ENCODE data around the gene ABCC3.
A peak's percentile ranks its signal among the peaks of the same experiment; 100 is the strongest.

The ABCC3 gene

GRCh38 chr17:50685334-50685665, 50.6 kb downstream of the ABCC3 start:
- DNase-seq (ENCODE audit: low spot score): no peak
- Histone ChIP-seq H3K4me3 (no peak overlapping the region), H3K27ac (no peak overlapping the region)
- TF ChIP-seq CTCF (IDR thresholded peaks at IDR 0.05): no peak

- H3K4me3 ChIP-seq: no peak overlapping the region
- no peak for TF ChIP-seq CTCF (IDR thresholded peaks at IDR 0.05)
- DNase-seq (ENCODE audit: low spot score): no peak
- peak overlapping the region; percentile 46 to 82 for H3K27ac ChIP-seq
Observed at GRCh38 chr17:50685691-50686493, 51.2 kb downstream of the ABCC3 start.

GRCh38 chr17:50686494-50687199, 52.0 kb downstream of the ABCC3 start:
- peak; percentile 85 for DNase-seq (ENCODE audit: low spot score)
- no peak for TF ChIP-seq CTCF (IDR thresholded peaks at IDR 0.05)
- Histone ChIP-seq H3K27ac (peak overlapping the region; percentile 46 to 82), H3K4me3 (no peak overlapping the region)

GRCh38 chr17:50687200-50688066, 52.8 kb downstream of the ABCC3 start:
- no peak for TF ChIP-seq CTCF (IDR thresholded peaks at IDR 0.05)
- no peak for DNase-seq (ENCODE audit: low spot score)
- H3K4me3 ChIP-seq: no peak overlapping the region
- H3K27ac ChIP-seq: peak overlapping the region; percentile 46 to 82

- no peak overlapping the region for H3K27ac ChIP-seq
- TF ChIP-seq CTCF (IDR thresholded peaks at IDR 0.05): no peak
- DNase-seq (ENCODE audit: low spot score): no peak
- no peak overlapping the region for H3K4me3 ChIP-seq
Observed at GRCh38 chr17:50688245-50688644, 53.6 kb downstream of the ABCC3 start.

- no peak overlapping the region for H3K27ac ChIP-seq
- no peak for DNase-seq (ENCODE audit: low spot score)
- no peak for TF ChIP-seq CTCF (IDR thresholded peaks at IDR 0.05)
- no peak overlapping the region for H3K4me3 ChIP-seq
Observed at GRCh38 chr17:50689251-50689650, 54.6 kb downstream of the ABCC3 start.
